NT2/D1 (cell line): Measurements from ENCODE around the gene ARHGAP28.

Experiments
- SUZ12 ChIP-seq: IDR thresholded peaks from 2 replicates; pipeline ENCODE4 v1.6.1; 2011; ENCODE audit not compliant: insufficient read length, insufficient read depth; ENCODE audit errors: extremely low read depth
- YY1 ChIP-seq: IDR thresholded peaks from 2 replicates; pipeline ENCODE4 v1.6.1; 2011; ENCODE audit not compliant: insufficient read length, insufficient read depth
- ZNF274 ChIP-seq: IDR thresholded peaks from 2 replicates; pipeline ENCODE4 v1.6.1; 2011; ENCODE audit warnings: mild to moderate bottlenecking, low read depth, low read length

GRCh38 chr18:6741786-6742185 lies 12.3 kb downstream of the ARHGAP28 start:
- TF ChIP-seq YY1 = no peak
- no peak for TF ChIP-seq ZNF274
- no peak for TF ChIP-seq SUZ12
